NCI-H510A treated with DMSO at 0.1 percent for 48 hours (cell line): ENCODE data around the gene SLC38A11.
"Not testable (repeated sequence)": the region's sequence is repeated elsewhere in the genome, so short reads cannot be mapped to it uniquely, and the experiment has no call there.

Experiments
- DNase-seq: peaks from one replicate; lab custom pipeline; 2025; lab: John Stamatoyannopoulos, UW

SLC38A11 gene

DNA sequence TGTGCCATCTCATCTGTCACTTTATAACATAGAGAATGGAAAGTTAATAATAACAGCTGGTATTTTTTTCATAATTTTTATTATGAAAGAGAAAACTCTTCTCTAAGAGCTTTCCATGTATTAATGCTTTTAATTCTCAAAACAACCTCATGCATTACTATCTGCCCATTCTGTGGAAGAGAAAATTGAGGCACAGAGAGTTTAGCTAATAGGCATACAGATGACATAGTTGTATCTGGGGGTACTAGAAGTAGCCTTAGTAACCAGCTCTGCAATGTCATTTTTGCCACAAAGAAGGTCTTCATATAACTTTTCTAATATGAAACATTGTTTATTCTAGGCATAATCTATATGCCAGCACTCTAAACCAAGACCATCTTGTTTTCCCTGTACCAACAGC, 77.4 kb downstream of the SLC38A11 start:
- DNase-seq = no peak

DNA sequence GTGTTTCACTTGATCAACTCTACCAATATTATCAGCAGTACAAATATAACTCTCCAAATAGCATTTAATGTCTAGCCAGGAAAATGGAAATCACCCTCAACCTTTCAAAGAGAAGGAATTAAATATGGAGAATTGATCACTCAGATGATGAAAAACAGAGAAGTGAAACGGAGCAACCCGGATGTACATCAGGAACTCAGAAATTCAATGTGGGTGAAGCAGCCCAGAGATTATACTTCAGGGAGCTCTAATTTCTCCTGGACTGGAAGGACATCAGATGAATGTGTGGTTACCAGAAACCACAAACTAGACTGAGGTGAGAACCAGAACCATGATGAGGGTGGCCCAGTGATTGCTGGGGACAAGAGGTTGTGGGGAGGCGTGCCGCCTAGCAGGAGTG, 78.2 kb downstream of the SLC38A11 start:
- DNase-seq = no peak

DNA sequence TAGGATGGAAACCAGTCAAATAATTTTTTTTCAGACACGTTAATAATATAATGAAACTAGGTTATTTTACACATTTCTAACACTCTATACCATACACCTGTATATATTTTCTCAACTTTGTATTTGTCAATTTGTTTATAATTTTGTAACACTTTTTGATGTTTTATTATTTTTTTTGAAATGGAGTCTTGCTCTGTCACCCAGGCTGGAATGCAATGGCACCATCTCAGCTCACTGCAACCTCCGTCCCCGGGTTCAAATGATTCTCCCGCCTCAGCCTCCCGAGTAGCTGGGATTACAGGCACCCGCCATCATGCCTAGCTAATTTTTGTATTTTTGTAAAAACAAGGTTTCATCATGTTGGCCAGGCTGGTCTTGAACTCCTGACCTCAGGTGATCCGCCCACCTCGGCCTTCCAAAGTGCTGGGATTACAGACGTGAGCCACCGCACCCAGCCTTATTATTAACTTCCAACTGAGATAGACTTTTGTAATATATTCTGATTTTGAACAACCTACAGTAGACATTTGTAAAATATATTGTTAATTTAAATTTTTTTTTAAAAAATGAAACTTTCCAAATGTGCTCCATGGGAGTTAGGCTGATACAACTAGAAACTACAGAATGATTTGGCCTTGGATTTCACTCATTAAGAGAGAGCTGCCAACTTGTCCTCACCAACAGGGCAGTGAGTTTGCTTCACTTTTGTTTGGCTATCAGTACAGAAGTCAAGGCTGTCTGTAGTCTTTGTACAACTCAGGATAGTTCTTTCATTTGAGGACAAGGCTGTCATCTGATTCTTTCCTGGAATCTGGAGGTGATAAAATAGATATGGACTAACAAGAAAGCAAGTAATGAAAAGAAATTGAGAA, 79.8 kb downstream of the SLC38A11 start:
- no peak for DNase-seq

DNA sequence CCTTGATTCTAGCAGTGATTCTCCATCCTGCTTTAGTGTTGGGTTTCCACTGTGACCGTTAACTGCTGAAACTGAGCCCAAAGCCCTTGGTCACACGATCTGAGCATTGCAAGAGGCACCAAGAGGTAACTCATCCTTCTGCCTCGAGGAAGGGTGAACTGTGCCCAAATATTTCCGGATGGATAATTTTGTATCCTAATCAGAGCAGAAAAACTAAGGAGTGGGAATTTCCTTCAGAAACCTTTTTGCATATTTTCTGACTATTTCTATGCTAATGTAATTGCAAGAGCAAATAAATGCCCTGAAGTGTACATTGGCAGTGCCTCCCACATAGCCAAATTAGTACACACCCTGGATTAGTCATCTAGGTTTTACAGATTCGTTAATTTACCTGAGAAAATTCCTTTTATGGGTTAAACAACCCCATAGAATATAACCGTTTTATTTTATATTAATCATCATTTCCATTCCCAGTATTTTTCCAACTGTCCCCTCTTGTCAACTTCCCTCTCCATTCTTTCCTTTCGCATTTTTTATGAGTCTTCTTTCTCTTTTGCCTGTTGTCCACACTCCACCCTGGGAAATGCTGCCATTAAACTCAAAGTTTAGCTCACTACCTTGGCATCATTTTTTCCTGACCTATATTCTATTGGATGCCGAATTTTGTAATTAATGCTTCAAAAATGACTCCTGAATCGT, 82.0 kb downstream of the SLC38A11 start:
- DNase-seq = no peak

DNA sequence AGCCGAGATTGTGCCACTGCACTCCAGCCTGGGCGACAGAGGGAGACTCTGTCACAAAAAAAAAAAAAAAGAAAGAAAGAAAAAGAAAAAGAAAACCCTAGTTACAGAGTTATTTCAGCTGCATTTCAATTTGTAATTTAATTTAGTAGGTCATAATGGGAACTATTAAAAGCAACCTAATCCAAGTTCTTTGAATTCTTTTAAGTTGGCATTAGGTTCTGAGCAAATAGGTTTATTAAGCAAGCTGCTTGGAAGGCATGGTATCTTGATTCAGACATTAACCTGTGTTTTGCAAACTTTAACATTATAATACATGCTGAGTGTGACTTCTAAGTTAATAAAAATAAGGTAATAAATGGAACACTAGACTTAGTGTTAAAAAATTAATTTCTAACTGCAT, 83.9 kb downstream of the SLC38A11 start:
- DNase-seq = no peak

DNA sequence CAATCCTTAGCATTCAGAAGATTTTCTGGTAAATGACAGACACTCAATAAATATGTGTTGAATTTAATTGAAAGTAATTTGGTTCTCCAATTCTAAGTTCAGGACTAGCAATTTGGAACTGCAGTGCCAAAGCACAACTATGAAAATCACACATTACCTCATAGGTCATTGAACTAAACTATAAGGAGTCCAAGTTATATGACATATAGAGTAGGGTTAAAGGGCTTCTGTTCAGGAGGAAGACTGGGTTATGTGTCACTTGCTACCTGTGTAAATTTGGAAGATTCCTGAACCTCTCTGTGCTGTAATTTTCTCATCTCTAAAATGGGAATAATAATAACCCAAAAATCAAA, 85.9 kb downstream of the SLC38A11 start:
- DNase-seq = no peak

DNA sequence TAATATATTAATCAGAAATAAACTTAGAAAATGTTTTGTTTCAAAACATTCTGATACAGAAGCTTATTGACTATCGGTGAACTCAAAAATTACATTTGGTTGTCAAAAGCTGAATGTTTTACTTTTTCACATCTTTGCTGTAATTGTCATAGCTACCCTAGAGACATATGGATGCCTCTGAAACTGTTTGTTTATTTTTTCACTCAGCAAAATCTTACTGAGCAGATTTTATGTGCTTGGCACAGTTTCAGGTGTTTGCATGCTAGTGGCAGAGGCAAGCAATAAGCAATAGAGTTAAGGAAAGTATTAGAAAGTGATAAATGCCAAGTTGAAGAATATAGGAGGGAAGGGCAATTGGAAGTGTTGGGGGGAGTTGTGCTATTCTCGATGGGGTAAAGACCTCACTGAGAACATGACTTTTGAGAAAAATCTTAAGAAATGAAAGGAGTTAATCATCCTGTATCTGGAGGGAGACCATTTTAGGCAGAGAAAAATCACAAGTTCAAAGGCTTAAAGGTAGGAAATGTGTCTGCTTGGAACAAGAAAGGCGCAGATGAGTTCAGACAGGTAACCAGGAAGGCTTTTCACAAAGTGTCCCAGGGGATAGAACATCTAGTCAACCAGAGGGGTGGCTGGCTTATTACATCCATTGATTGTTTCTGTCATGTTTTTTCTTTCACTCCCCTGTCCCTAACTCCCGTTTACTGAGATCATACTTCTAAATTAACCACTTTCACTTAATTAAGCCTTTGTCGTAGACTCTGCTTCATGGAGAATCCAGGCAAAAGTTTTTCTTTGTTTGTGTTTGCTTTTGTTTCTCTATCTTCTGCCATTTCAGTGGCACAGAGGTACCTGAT, 86.5 kb downstream of the SLC38A11 start:
- no peak for DNase-seq

DNA sequence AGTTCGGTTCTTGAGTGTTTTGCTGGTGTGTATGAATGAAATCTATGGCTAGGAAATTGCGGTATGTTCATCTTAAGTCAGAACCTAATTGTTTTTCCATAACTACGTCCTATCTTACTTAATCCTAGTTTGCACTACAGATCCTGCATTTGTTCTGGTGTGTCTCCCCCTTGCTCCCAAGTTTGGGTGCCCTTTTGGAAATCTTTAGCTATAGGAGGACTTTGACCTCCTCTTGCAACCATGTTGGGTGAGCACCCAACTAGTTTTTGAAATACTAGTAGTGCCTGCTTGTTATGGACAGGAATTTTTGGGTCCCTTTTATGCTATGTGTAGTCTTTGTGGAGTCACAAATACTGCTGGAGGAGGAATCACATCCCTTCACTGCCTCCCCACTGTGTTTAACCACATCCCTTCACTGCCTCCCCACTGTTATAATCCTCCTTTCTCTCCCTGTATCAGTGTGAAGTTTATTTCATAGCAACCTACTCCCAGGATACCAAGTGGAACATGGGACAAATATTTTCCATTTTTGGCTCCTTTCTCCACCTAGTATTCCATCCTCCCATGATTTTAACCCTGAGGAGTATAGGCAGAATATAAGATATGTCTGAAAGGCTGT, 87.4 kb downstream of the SLC38A11 start:
- DNase-seq = no peak

DNA sequence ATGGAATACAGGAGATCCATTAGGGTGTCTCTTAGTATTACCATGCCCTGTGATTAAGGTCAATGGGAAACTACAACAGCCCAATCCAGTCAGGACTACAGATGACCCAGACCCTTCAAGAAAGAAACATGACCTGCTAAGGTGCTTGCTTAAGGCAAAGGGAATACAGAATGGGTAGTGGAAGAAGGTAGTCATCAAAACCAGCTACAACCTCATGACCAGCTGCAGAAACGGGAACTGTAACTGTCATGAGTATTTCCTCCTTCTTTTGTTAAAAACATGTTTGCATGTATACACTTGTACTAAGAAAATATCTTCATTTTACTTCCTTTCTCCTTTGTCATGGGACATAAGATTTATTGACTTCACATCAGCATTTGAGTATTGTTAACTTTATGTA, 88.9 kb downstream of the SLC38A11 start:
- DNase-seq = not testable (repeated sequence)

DNA sequence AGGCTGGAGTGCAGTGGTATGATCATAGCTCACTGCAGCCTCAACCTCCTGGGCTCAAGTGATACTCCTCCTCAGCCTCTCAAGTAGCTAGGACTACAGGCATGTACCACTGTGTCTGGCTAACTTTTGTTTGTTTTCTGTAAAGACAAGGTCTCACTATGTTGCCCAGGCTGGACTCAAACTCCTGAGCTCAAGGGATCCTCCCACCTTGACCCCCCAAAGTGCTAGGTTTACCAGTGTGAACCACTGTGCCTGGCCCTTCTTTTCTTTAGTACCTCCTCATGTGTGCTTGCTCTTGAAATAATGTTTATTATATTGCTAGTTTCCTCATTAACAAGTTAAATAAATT, 94.7 kb downstream of the SLC38A11 start:
- DNase-seq = no peak

DNA sequence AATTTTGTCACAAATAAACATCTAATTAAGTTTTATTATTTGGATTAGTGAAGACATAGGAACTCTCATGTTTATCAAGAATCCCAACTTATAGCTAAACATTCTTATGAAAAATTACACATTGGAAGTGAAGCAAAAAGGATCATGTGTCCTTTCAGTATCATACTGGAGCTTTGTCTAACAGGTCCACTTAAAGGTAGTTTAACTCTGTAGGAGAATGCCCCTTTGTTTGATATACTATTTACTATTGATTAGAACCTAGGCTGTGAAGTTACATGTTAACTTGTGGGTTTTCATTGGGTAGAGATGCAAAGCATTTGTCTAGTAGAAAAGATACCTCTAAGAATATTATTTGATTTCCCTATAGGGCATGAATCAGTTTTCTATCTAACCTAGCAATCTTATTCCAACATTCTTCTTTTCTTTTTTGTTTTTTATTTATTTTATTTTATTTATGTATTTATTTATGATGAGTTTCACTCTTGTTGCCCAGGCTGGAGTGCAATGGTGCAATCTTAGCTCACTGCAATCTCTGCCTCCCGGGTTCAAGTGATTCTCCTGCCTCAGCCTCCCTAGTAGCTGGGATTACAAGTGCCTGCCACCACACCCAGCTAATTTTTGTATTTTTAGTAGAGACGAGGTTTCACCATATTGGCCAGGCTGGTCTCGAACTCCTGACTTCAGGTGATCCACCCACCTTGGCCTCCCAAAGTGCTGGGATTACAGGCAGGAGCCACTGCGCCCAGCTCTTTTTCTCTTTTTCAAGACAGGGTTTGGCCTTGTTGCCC, 95.2 kb downstream of the SLC38A11 start:
- DNase-seq = not testable (repeated sequence)

DNA sequence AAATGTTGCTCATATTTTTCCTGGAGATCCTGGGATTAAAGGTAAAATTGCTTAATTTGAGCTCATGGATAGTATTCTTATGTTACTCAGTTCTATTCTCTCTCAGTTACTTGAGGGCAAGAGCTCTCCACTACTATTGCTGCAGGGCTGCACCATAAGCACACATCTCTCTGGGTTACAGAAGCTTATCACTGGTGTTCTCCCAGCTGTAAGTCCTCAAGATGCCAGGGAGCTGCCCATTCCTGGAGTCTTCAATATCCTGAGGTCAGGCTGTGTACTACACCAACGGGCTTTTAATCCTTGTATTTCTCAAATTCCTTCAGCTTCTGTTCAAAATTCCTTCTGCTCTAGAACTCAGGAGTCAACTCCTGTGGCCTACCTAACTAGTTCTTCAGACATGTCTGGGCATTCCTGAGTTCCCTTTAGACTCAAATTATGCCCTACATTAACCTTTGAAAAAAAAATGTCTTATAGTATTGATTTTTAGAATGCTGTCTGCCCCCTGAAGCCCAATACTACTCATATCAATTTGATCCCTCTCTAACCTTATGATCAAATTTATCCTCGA, 96.0 kb downstream of the SLC38A11 start:
- no peak for DNase-seq

DNA sequence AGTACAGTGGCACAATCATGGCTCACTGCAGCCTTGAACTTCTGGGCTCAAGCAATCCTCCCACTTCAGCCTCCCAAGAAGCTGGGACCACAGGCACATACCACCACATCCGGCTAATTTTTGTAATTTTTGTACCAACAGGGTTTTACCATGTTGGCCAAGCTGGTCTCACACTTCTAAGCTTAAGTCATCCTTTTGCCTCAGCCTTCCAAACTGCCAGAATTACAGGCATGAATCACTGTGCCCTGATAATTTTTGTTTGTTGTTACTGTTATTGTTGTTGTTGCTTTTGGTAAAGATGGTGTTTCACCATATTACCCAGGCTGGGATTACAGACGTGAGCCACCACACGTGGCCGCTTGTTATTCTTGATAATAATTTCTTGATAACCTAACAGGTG, 103.2 kb downstream of the SLC38A11 start:
- no peak for DNase-seq

DNA sequence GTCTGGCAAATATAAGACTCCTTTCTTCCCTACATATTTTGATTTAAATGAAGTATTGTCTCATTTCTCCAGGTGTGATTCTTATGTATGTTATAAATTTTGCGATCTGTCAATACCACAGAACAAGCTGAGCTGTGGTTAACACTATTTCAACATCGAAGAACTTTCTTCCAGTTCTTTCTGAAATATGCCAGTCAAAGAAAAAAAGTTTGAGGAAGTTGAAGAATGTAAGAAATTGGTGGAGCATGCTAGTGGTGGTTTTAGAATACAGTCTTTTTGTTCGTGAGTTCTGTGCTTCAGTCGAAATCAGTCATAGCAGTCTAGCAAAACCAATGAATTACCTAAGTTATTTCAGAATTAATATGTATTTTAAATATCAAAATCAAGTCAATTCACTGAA, 105.1 kb downstream of the SLC38A11 start:
- DNase-seq = no peak

DNA sequence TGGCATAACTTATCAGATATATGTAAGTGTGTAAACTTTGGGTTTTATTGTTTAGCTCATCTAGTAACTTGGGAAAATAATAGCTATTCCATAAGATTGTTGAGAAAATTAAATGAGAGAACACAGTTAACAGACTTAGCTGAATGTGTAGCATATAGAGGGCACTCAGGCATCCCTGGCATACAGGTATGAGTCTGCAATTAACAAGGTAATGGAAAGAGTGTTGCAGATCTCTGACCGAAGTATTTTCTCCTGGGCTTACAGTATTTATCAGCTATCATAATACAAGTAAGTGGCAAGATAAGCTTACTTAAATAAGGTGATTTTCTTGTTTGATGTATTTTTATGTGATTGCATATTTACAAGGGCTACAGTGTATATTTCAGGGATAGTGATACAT, 105.8 kb downstream of the SLC38A11 start:
- DNase-seq = no peak

DNA sequence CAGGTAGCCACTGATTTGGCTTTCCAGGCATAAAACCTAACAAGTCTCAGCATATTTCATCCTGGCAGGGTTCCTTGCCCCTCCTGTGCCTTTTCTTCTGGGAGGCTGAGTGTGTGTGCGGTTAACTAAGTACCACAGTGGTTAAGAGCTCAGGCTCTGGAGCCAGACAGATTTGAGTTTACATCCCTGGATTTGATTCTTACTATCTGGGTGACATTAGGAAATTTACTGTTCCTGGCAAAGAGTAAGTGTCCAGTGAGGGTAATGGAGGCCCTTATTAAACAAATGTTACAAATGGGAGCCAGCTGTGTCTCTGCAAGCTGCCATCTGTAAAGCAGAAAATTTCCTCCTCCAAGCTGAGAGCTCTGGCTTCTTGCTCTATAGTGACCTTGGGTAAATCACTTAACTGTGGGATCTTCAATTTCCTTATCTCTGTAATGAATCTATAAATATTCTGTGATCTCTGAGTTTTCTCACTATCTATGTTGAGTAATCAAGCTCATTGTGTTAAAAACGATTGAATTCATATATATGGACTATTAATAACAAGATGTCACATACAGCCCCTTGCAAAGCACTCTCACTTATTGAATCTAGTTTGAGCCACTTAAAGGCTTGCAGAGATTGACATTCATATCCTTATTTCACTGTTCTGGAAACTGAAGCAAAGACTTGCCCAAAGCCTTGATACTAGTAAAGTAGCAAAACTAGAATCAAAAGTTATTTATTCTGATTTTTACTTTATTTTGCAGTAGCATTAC, 107.2 kb downstream of the SLC38A11 start:
- DNase-seq = no peak

DNA sequence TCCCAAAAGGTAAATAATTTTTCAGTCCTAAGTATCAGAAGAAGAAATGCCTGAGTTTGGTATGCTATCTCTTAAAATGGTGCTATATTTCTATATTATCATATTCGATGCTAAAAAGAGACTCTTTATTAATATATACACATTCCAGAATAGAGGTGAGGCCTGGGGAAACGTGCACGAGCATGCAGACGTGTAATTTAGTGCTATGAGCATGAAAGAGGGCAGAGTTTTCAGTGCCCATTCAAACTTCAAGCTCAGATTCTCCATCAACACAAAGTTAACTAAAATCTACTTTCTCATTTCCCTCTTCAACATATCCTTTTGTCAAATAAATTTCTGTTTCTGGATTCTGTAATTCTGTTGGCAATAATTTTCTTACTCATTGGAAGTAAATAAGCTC, 108.0 kb downstream of the SLC38A11 start:
- no peak for DNase-seq

DNA sequence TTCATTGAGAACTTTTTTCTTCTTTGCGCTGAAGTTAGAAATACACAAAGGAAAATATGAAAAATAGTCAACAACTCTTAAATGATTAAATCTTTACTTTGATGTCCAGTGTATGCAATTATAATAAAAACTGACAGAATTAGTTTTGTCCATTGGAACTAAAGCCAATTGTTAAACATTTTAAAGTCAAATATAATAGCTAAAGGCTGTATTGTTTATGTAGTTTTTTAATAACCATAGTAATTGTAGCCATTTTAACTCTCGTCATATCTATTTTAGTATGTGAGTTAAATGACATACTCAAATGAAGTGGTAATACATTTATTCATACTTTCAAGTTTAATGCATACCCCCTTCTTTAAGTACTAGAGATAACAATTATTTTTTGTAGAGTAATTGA, 109.0 kb downstream of the SLC38A11 start:
- DNase-seq = no peak
